H9 (cell line): ENCODE results near the gene CDH4. TPM values are rescaled to one million over a fixed set of nuclear protein-coding genes. Genes with fewer than 3 reads are reported as not detected.

Experiments
- DNase-seq: peaks from one replicate; pipeline ENCODE4 v3.0.0-alpha.2; 2017
- H2AFZ ChIP-seq: one replicate; pipeline ENCODE4 v1.6.1; 2013; ENCODE audit warnings: mild to moderate bottlenecking, low read length, control low read depth, moderate library complexity
- H2AK5ac ChIP-seq: 2 replicates; pipeline ENCODE4 v1.6.1; 2013; ENCODE audit warnings: low read length, control low read depth, mixed read lengths; ENCODE audit not compliant: insufficient read length
- H2BK120ac ChIP-seq: one replicate; pipeline ENCODE4 v1.6.1; 2013; ENCODE audit warnings: low read depth, mild to moderate bottlenecking, low read length, control low read depth, inconsistent platforms; ENCODE audit not compliant: poor library complexity, severe bottlenecking
- H2BK12ac ChIP-seq: 2 replicates; pipeline ENCODE4 v1.6.1; 2013; ENCODE audit warnings: low read length, control low read depth, mixed read lengths, low read depth; ENCODE audit not compliant: insufficient read length
- H2BK15ac ChIP-seq: 2 replicates; pipeline ENCODE4 v1.6.1; 2013; ENCODE audit warnings: low read depth, low read length, control low read depth
- H2BK20ac ChIP-seq: one replicate; pipeline ENCODE4 v1.6.1; 2013; ENCODE audit warnings: low read depth, mild to moderate bottlenecking, low read length, control low read depth, inconsistent platforms; ENCODE audit not compliant: poor library complexity, severe bottlenecking
- H2BK5ac ChIP-seq: 2 replicates; pipeline ENCODE4 v1.6.1; 2013; ENCODE audit warnings: low read length, control low read depth, mixed read lengths; ENCODE audit not compliant: insufficient read length
- H3K14ac ChIP-seq: 2 replicates; pipeline ENCODE4 v1.6.1; 2013; ENCODE audit warnings: low read length, control low read depth; ENCODE audit not compliant: insufficient read depth
- H3K18ac ChIP-seq: 2 replicates; pipeline ENCODE4 v1.6.1; 2013; ENCODE audit warnings: low read depth, mild to moderate bottlenecking, mixed read lengths, low read length, control low read depth; ENCODE audit not compliant: insufficient read length
- H3K23ac ChIP-seq: 2 replicates; pipeline ENCODE4 v1.6.1; 2013; ENCODE audit warnings: low read length, control low read depth, mixed read lengths, low read depth; ENCODE audit not compliant: insufficient read length
- H3K23me2 ChIP-seq: 2 replicates; pipeline ENCODE4 v1.6.1; 2013; ENCODE audit warnings: low read depth, mild to moderate bottlenecking, mixed read lengths, low read length, control low read depth; ENCODE audit not compliant: insufficient read length, poor library complexity, severe bottlenecking
- H3K27ac ChIP-seq: 2 replicates; pipeline ENCODE4 v1.5.1; 2013; ENCODE audit warnings: low read length, control low read depth, mixed read lengths, low read depth; ENCODE audit not compliant: insufficient read length
- H3K27me3 ChIP-seq: 2 replicates; pipeline ENCODE4 v1.6.1; 2013; ENCODE audit warnings: low read length, control low read depth, inconsistent platforms; ENCODE audit not compliant: insufficient read depth
- H3K4ac ChIP-seq: 2 replicates; pipeline ENCODE4 v1.6.1; 2013; ENCODE audit warnings: low read depth, mild to moderate bottlenecking, control low read depth, inconsistent platforms, low read length, moderate library complexity
- H3K4me1 ChIP-seq: 2 replicates; pipeline ENCODE4 v1.6.1; 2013; ENCODE audit warnings: low read length, control low read depth, inconsistent platforms; ENCODE audit not compliant: insufficient read depth
- H3K4me2 ChIP-seq: 2 replicates; pipeline ENCODE4 v1.6.1; 2013; ENCODE audit warnings: low read length, control low read depth, mixed read lengths; ENCODE audit not compliant: insufficient read length, insufficient read depth
- H3K56ac ChIP-seq: 2 replicates; pipeline ENCODE4 v1.6.1; 2013; ENCODE audit warnings: low read depth, mild to moderate bottlenecking, mixed read lengths, low read length, control low read depth; ENCODE audit not compliant: insufficient read length
- H3K79me1 ChIP-seq: 2 replicates; pipeline ENCODE4 v1.6.1; 2013; ENCODE audit warnings: low read depth, mild to moderate bottlenecking, moderate library complexity, low read length, control low read depth, inconsistent platforms; ENCODE audit not compliant: insufficient read depth, poor library complexity, severe bottlenecking
- H3K79me2 ChIP-seq: 2 replicates; pipeline ENCODE4 v1.6.1; 2013; ENCODE audit warnings: low read length, control low read depth, inconsistent platforms; ENCODE audit not compliant: insufficient read depth
- H3K9ac ChIP-seq: 2 replicates; pipeline ENCODE4 v1.6.1; 2013; ENCODE audit warnings: low read length, control low read depth, mixed read lengths; ENCODE audit not compliant: insufficient read length; ENCODE audit errors: extremely low read depth
- H3K9me3 ChIP-seq: one replicate; pipeline ENCODE4 v1.6.1; 2013; ENCODE audit warnings: low read depth, low read length, inconsistent platforms; ENCODE audit not compliant: control insufficient read depth
- H3T11ph ChIP-seq: one replicate; pipeline ENCODE4 v1.6.1; 2013; ENCODE audit warnings: mild to moderate bottlenecking, low read length, control low read depth, inconsistent platforms
- H4K20me1 ChIP-seq: one replicate; pipeline ENCODE4 v1.6.1; 2013; ENCODE audit not compliant: control insufficient read depth, insufficient read length, insufficient read depth
- H4K5ac ChIP-seq: 2 replicates; pipeline ENCODE4 v1.6.1; 2013; ENCODE audit warnings: low read depth, mild to moderate bottlenecking, mixed read lengths, low read length, control low read depth; ENCODE audit not compliant: insufficient read length
- H4K8ac ChIP-seq: replicated peaks from 2 replicates; pipeline ENCODE4 v1.6.1; 2013; ENCODE audit warnings: low read length, control low read depth, mixed read lengths, low read depth; ENCODE audit not compliant: insufficient read length
- H4K91ac ChIP-seq: 2 replicates; pipeline ENCODE4 v1.6.1; 2013; ENCODE audit warnings: low read depth, mild to moderate bottlenecking, moderate library complexity, mixed read lengths, low read length, control low read depth; ENCODE audit not compliant: insufficient read length
- H3K27ac Mint-ChIP-seq, 3 experiments: 2 replicates in 2 of 3; 3 replicates in 1 of 3; pipeline ENCODE4 v1.8.0; 2020 to 2021; ENCODE audit warnings: mixed read lengths in 3 of 3, mild to moderate bottlenecking in 1 of 3, moderate library complexity in 1 of 3
- H3K27me3 Mint-ChIP-seq: 2 replicates; pipeline ENCODE4 v1.8.0; 2021; ENCODE audit warnings: low read depth, mild to moderate bottlenecking, moderate library complexity, mixed read lengths
- H3K36me3 Mint-ChIP-seq, 3 experiments: 2 replicates in 2 of 3; 3 replicates in 1 of 3; pipeline ENCODE4 v1.8.0; 2020 to 2021; ENCODE audit warnings: low read depth in 3 of 3, mixed read lengths in 3 of 3; ENCODE audit not compliant: insufficient read depth in 1 of 3
- H3K4me1 Mint-ChIP-seq, 2 experiments: 2 replicates each; pipeline ENCODE4 v1.8.0; 2020; ENCODE audit warnings: mixed read lengths in 2 of 2
- H3K4me3 Mint-ChIP-seq, 2 experiments: 2 replicates in 1 of 2; 3 replicates in 1 of 2; pipeline ENCODE4 v1.8.0; 2020 to 2021; ENCODE audit warnings: mild to moderate bottlenecking in 2 of 2, mixed read lengths in 2 of 2, moderate library complexity in 1 of 2
- H3K9me3 Mint-ChIP-seq, 2 experiments: 2 replicates in 1 of 2; 3 replicates in 1 of 2; pipeline ENCODE4 v1.8.0; 2020; ENCODE audit warnings: mild to moderate bottlenecking in 2 of 2, mixed read lengths in 2 of 2, moderate library complexity in 1 of 2
- CTCF ChIP-seq: fragments of 200-600 bp; sonication (generic); conservative IDR thresholded peaks from 3 replicates; pipeline ENCODE4 v1.8.0; 2021; ENCODE audit warnings: antibody characterized with exemption, mild to moderate bottlenecking
- WGBS: extraction: QIAGEN DNeasy Blood & Tissue Kit; methylation state at CpG from one replicate; pipeline ENCODE4 v1.1.7; 2013; ENCODE audit warnings: missing lambda C conversion rate, low lambda C conversion rate, mixed read lengths; ENCODE audit not compliant: insufficient read length; ENCODE audit errors: extremely low coverage; 5-methylcytosine and 5-hydroxymethylcytosine counted together
- total RNA-seq: library from RNA; stranded (reverse); gene quantifications from 2 replicates; pipeline ENCODE4 v1.2.1, GENCODE V29; 2021

CDH4 gene
- total RNA-seq, 1 experiment from 2014 or later = 3.0 TPM

GRCh38 chr20:61762167-61762710, 510.2 kb downstream of the CDH4 start:
- Mint-ChIP-seq H3K27me3 (peaks cover 27% of the 10 kb centered on the region), H3K4me3 (no peak overlapping the region)
- no peaks in the 10 kb centered on the region for H3K23me2 ChIP-seq

More at GRCh38 chr20:61762167-61762710, 510.2 kb downstream of the CDH4 start:
- Histone ChIP-seq H2BK12ac (no peak overlapping the region), H3K4ac (no peak overlapping the region), H2BK120ac (no peak overlapping the region), H3K14ac (no peak overlapping the region), H2AK5ac (no peak overlapping the region), H2BK20ac (no peak overlapping the region), H3K9me3 (no peaks in the 10 kb centered on the region), H3K27ac (no peak overlapping the region), H3T11ph (no peak overlapping the region), H3K79me1 (no peaks in the 10 kb centered on the region), H3K27me3 (no peaks in the 10 kb centered on the region; the same call in 1 of the 2 replicates), H4K5ac (no peak overlapping the region), H2BK15ac (no peak overlapping the region), H3K79me2 (no peaks in the 10 kb centered on the region), H4K20me1 (no peaks in the 10 kb centered on the region), H3K9ac (no peak overlapping the region), H2BK5ac (no peak overlapping the region), H4K8ac (no peak overlapping the region), H3K18ac (no peak overlapping the region), H3K23ac (no peak overlapping the region), H4K91ac (no peak overlapping the region), H3K4me1 (no peaks in the 10 kb centered on the region), H2AFZ (no peak overlapping the region), H3K56ac (no peak overlapping the region), H3K4me2 (no peak overlapping the region)
- Mint-ChIP-seq H3K27ac (no peak overlapping the region), H3K9me3 (no peaks in the 10 kb centered on the region), H3K36me3 (no peaks in the 10 kb centered on the region), H3K4me1 (peaks cover 7 to 15% of the 10 kb centered on the region in 2 experiments)
- WGBS = no CpG with 5 or more reads among the region's 7 CpGs
- DNase-seq = no peak
- TF ChIP-seq CTCF = no peak
